Measurements from ENCODE around the gene PRG3.

PRG3 gene

DNA sequence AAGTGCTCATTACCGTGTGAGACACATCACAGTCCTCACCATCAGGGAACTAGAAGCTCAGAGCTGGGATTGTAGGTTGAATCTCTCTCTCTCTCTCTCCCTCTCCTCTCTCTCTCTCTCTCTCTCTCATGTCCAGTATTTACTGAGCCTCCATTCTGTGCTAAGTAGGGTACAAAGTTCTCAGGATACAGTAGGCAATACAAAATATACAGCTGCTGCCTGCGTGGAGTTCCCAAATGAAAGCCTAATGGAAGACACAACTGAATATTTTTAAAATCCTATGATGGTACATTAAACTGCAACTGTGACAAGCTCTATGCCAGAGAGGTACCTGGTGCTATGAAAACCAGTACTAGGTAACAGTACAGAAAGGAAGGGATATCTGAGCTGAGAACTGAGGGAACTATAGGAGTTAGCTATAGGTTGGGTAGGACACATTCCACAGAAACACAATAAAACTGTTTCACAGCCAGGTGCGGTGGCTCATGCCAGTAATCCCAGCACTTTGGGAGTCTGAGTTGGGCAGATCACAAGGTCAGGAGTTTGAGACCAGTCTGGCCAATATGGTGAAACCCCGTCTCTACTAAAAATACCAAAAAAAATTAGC, 19.1 kb upstream of the PRG3 start:
- H3K9me3 ChIP-seq (ENCODE audit: severe bottlenecking): no peaks in the 10 kb centered on the region
- H3K36me3 ChIP-seq (ENCODE audit: low read depth): no peaks in the 10 kb centered on the region
- TF ChIP-seq, protein P1, sequence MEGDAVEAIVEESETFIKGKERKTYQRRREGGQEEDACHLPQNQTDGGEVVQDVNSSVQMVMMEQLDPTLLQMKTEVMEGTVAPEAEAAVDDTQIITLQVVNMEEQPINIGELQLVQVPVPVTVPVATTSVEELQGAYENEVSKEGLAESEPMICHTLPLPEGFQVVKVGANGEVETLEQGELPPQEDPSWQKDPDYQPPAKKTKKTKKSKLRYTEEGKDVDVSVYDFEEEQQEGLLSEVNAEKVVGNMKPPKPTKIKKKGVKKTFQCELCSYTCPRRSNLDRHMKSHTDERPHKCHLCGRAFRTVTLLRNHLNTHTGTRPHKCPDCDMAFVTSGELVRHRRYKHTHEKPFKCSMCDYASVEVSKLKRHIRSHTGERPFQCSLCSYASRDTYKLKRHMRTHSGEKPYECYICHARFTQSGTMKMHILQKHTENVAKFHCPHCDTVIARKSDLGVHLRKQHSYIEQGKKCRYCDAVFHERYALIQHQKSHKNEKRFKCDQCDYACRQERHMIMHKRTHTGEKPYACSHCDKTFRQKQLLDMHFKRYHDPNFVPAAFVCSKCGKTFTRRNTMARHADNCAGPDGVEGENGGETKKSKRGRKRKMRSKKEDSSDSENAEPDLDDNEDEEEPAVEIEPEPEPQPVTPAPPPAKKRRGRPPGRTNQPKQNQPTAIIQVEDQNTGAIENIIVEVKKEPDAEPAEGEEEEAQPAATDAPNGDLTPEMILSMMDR (IDR thresholded peaks at IDR 0.05; ENCODE audit: poor library complexity, severe bottlenecking): no peak
- H3K27me3 ChIP-seq (ENCODE audit: insufficient read depth, poor library complexity, severe bottlenecking): no peaks in the 10 kb centered on the region
- DNase-seq (ENCODE audit: low spot score): no peak
- peaks cover 18% of the 10 kb centered on the region for H3K4me1 ChIP-seq (ENCODE audit: insufficient read depth, poor library complexity, severe bottlenecking)
- no peak overlapping the region for H3K4me3 ChIP-seq (ENCODE audit: severe bottlenecking)
- no peak for ATAC-seq (ENCODE audit: low read depth)
- H3K27ac ChIP-seq (ENCODE audit: poor library complexity, severe bottlenecking): no peak overlapping the region

DNA sequence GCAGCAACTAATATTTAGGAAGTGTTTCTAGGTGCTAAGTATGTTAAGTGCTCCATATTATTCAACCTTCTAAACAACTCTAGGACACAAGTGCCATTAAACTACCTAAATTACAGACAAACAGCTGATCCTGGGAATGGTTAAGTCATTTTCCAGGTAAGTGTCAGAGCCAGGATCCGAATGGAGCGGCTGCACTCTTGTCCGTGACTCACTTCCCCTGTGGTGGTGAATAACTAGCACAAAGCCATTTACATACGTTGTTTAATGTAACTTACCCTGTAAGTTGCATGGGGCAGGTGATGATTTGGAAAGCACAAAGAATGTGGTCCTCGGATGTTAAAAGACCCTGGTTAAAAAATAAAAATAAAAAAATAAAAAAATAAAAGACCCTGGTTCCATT, 18.3 kb upstream of the PRG3 start:
- no peaks in the 10 kb centered on the region for H3K9me3 ChIP-seq (ENCODE audit: severe bottlenecking)
- peak; percentile 85 for ATAC-seq (ENCODE audit: low read depth)
- no peak for DNase-seq (ENCODE audit: low spot score)
- no peaks in the 10 kb centered on the region for H3K27me3 ChIP-seq (ENCODE audit: insufficient read depth, poor library complexity, severe bottlenecking)
- H3K36me3 ChIP-seq (ENCODE audit: low read depth): no peaks in the 10 kb centered on the region
- TF ChIP-seq, protein P1 (IDR thresholded peaks at IDR 0.05; ENCODE audit: poor library complexity, severe bottlenecking): no peak
- no peak overlapping the region for H3K27ac ChIP-seq (ENCODE audit: poor library complexity, severe bottlenecking)
- no peak overlapping the region for H3K4me3 ChIP-seq (ENCODE audit: severe bottlenecking)
- H3K4me1 ChIP-seq (ENCODE audit: insufficient read depth, poor library complexity, severe bottlenecking): peaks cover 18% of the 10 kb centered on the region

DNA sequence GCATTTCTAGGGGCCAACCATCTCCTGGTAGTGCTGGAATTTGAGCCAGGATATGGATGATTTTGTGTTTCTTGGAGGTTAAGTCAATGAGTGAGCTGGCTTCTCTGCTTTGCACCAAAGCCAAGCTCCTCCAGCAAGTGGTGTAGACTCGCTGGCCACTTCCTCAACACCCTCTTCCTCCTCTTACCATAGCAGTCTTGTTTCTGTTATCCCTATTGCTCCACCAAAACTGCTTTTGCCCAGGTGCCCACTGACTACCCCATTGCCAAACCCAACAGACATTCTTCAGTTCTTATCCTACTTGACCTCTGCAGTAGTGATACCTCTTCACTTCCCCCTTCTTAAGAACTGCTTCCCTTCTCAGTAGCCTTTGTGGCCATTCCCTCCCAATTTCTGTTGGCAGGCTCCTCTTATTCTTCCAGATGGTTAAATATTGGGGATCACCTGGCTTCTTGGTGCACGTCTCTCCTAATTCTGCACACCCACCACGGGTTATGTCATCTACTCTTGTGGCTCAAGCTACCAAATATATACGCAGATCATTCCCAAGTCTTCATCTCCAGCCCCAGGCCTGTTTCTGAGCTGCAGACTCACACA, 16.5 kb upstream of the PRG3 start:
- Histone ChIP-seq H3K9me3 (ENCODE audit: severe bottlenecking) (no peaks in the 10 kb centered on the region), H3K4me1 (ENCODE audit: insufficient read depth, poor library complexity, severe bottlenecking) (peaks cover 18% of the 10 kb centered on the region), H3K4me3 (ENCODE audit: severe bottlenecking) (no peak overlapping the region), H3K27me3 (ENCODE audit: insufficient read depth, poor library complexity, severe bottlenecking) (no peaks in the 10 kb centered on the region), H3K27ac (ENCODE audit: poor library complexity, severe bottlenecking) (no peak overlapping the region), H3K36me3 (ENCODE audit: low read depth) (no peaks in the 10 kb centered on the region)
- DNase-seq (ENCODE audit: low spot score) (no peak), ATAC-seq (ENCODE audit: low read depth) (no peak)
- TF ChIP-seq, protein P1 (IDR thresholded peaks at IDR 0.05; ENCODE audit: poor library complexity, severe bottlenecking): no peak

DNA sequence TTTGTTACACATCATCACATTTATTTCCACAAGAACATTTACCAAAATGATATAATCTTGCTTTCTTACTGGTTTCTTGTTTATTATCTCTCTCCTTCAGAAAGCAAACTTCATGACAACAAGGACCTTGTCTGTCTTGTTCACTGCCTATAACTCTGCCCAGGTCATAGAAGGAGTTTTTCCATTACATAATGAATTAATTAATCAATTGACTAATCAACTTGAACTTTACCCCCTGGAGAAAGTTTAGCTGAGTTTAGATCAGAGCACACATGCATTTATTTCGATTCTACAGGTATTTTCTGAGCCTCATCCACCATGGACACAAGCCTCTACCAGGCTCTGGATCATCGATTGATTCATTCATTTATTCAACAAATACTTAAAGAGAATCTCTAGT, 15.8 kb upstream of the PRG3 start:
- Histone ChIP-seq H3K4me1 (ENCODE audit: insufficient read depth, poor library complexity, severe bottlenecking) (peaks cover 11% of the 10 kb centered on the region), H3K27ac (ENCODE audit: poor library complexity, severe bottlenecking) (no peak overlapping the region), H3K27me3 (ENCODE audit: insufficient read depth, poor library complexity, severe bottlenecking) (no peaks in the 10 kb centered on the region), H3K4me3 (ENCODE audit: severe bottlenecking) (no peak overlapping the region), H3K9me3 (ENCODE audit: severe bottlenecking) (no peaks in the 10 kb centered on the region), H3K36me3 (ENCODE audit: low read depth) (no peaks in the 10 kb centered on the region)
- no peak for DNase-seq (ENCODE audit: low spot score)
- TF ChIP-seq, protein P1 (IDR thresholded peaks at IDR 0.05; ENCODE audit: poor library complexity, severe bottlenecking): no peak
- ATAC-seq (ENCODE audit: low read depth): no peak

Data from RWPE2 (cell line).